Kidney (tissue), 22 donors: ENCODE measurements around the gene KIF16B. TPM values are rescaled to one million over a fixed set of nuclear protein-coding genes. Genes with fewer than 3 reads are reported as not detected.

ENCODE experiments used
- DNase-seq, 5 donors: peaks; one replicate each; pipeline ENCODE4 v3.0.0-alpha.2; 2013 to 2020
- FAIRE-seq: peaks from 2 replicates; lab custom pipeline; 2012; peaks lifted over from hg19 to GRCh38; lab: Jason Lieb, UNC
- H3K27ac ChIP-seq, 2 donors: one replicate each; pipeline ENCODE4 v1.7.0; 2013; ENCODE audit warnings: low read depth in 2 of 2, low read length in 2 of 2, inconsistent platforms in 1 of 2
- H3K27me3 ChIP-seq: one replicate; pipeline ENCODE4 v1.7.1; 2013; ENCODE audit warnings: low read length, inconsistent platforms; ENCODE audit not compliant: control insufficient read depth, insufficient read depth
- H3K36me3 ChIP-seq, 3 donors: one replicate each; pipeline versions ENCODE4 v1.7.0 to v1.7.1; 2013; ENCODE audit warnings: low read length in 3 of 3, control low read depth in 1 of 3, inconsistent platforms in 1 of 3; ENCODE audit not compliant: insufficient read depth in 3 of 3, control insufficient read depth in 2 of 3
- H3K4me1 ChIP-seq, 3 donors: one replicate each; pipeline versions ENCODE4 v1.7.0 to v1.7.1; 2013; ENCODE audit warnings: low read length in 3 of 3, inconsistent platforms in 1 of 3, low read depth in 1 of 3; ENCODE audit not compliant: control insufficient read depth in 2 of 3, insufficient read depth in 2 of 3
- H3K4me3 ChIP-seq, 3 donors: one replicate each; pipeline versions ENCODE4 v1.7.0 to v1.8.1; 2013; ENCODE audit warnings: low read length in 3 of 3, control low read depth in 1 of 3, inconsistent platforms in 1 of 3
- H3K9ac ChIP-seq, 3 donors: one replicate each; pipeline versions ENCODE4 v1.7.0 to v1.7.1; 2013; ENCODE audit warnings: low read length in 3 of 3, control low read depth in 1 of 3, inconsistent platforms in 1 of 3
- H3K9me3 ChIP-seq, 3 donors: one replicate each; pipeline versions ENCODE4 v1.7.0 to v1.7.1; 2013; ENCODE audit warnings: low read length in 3 of 3, control low read depth in 1 of 3, inconsistent platforms in 1 of 3; ENCODE audit not compliant: control insufficient read depth in 2 of 3, insufficient read depth in 1 of 3
- CTCF ChIP-seq: IDR thresholded peaks from 3 replicates; pipeline ENCODE4 v1.5.1; 2012; ENCODE audit warnings: mild to moderate bottlenecking, moderate library complexity, borderline replicate concordance; ENCODE audit not compliant: insufficient read depth; ENCODE audit errors: extremely low read depth
- intact Hi-C: fragments of 100-400 bp; cut with DNase I; formaldehyde crosslinking; loops from one replicate; pipeline ENCODE4 v1.11.1; 2022
- long read RNA-seq, 10 donors: library from polyadenylated mRNA in 1 of 10; unstranded in 1 of 10; transcript quantifications; one replicate each; pipeline ENCODE4 v2.0.0 and lab custom pipeline, GENCODE V29; 2021 to 2026
- polyA plus RNA-seq: library from polyadenylated mRNA; stranded (reverse); fragments of 350-450 nt; fragmentation: Illumina TruSeq; extraction: RNeasy Lipid Tissue Mini Kit (QIAGEN cat#74804); gene quantifications from one replicate; pipeline ENCODE4 v1.2.3, GENCODE V29; 2014; ENCODE audit warnings: low read depth, low replicate concordance; ENCODE audit not compliant: insufficient read depth
- total RNA-seq: library from RNA; stranded (reverse); fragmentation: NEBNext Ultra II Directional; extraction: Animal tissue kit (Norgen Biotek cat#: 25700); gene quantifications from one replicate; pipeline ENCODE4 v1.2.1, GENCODE V29; 2021
- donor health status: control.
- donor health status: control.
- donor health status: control.
- donor health status: control.
- donor health status: control.
- donor health status: DM: yes; HTN: yes; CAD: no.
- donor health status: Normal renal cell carcinoma (clear cell type).

The KIF16B gene, protein sequence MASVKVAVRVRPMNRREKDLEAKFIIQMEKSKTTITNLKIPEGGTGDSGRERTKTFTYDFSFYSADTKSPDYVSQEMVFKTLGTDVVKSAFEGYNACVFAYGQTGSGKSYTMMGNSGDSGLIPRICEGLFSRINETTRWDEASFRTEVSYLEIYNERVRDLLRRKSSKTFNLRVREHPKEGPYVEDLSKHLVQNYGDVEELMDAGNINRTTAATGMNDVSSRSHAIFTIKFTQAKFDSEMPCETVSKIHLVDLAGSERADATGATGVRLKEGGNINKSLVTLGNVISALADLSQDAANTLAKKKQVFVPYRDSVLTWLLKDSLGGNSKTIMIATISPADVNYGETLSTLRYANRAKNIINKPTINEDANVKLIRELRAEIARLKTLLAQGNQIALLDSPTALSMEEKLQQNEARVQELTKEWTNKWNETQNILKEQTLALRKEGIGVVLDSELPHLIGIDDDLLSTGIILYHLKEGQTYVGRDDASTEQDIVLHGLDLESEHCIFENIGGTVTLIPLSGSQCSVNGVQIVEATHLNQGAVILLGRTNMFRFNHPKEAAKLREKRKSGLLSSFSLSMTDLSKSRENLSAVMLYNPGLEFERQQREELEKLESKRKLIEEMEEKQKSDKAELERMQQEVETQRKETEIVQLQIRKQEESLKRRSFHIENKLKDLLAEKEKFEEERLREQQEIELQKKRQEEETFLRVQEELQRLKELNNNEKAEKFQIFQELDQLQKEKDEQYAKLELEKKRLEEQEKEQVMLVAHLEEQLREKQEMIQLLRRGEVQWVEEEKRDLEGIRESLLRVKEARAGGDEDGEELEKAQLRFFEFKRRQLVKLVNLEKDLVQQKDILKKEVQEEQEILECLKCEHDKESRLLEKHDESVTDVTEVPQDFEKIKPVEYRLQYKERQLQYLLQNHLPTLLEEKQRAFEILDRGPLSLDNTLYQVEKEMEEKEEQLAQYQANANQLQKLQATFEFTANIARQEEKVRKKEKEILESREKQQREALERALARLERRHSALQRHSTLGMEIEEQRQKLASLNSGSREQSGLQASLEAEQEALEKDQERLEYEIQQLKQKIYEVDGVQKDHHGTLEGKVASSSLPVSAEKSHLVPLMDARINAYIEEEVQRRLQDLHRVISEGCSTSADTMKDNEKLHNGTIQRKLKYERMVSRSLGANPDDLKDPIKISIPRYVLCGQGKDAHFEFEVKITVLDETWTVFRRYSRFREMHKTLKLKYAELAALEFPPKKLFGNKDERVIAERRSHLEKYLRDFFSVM (N-terminal part only)
- total RNA-seq (19.7 TPM), polyA plus RNA-seq (15.0 TPM)
- long read RNA-seq, donor 1, result 0 reads
- long read RNA-seq, donor 2, result 0 reads
- long read RNA-seq, donor 3, result 0 reads
- long read RNA-seq, donor 4, result 0 reads
- long read RNA-seq, donor 5, result 0 reads
- long read RNA-seq, donor 6, result 0 reads
- long read RNA-seq, donor 7, partial matches to known transcripts, result 16 of 19 reads
- long read RNA-seq, donor 7, other reads (novel, unspliced or antisense), result 3 of 19 reads
- long read RNA-seq, donor 8, result 0 reads
- long read RNA-seq, donor 9, result 0 reads
- long read RNA-seq, donor 10, result 0 reads

GRCh38 chr20:16573001-16573965, at the start of gene KIF16B:
TSS of gene KIF16B (minus strand) at chr20:16573448. CDS start at chr20:16573275, 173 bp downstream.
- Histone ChIP-seq H3K9me3 (no peaks in the 10 kb centered on the region), H3K9ac (peak within 1 kb of the TSS; percentile 35 to 90 (median 74)), H3K4me3 (peak within 1 kb of the TSS; percentile 62 to 90 (median 86)), H3K27me3 (no peaks in the 10 kb centered on the region), H3K36me3 (no peaks in the 10 kb centered on the region), H3K27ac (peak within 1 kb of the TSS; percentile 78 to 83), H3K4me1 (peaks cover 0 to 31% (median 17%) of the 10 kb centered on the region in 3 donors)
- intact Hi-C loops, result no loop called here
- peak; percentile 9 for TF ChIP-seq CTCF
- peak; percentile 95 to 97 (median 95) for DNase-seq
- FAIRE-seq, result no peak

DNA sequence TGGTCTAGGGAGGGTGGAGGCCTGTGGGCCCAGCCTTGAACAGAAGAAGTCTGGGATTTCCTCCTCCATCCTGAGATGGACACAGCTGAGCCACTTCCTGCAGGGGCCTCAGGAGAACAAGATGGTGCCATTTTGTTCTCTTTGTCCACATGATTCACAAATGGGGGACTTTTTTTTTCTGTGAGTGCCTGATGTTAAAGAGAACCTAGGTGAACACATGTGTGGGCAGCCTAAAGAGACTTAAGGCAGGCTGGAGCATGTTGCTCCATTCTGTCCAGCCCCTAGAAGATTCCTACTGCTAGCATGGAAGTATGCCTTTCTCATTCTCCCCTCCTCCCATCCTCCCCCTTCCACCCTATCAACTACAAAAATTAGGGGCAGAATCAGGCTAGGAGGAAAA, 49.3 kb upstream of the KIF16B start:
- no peak for TF ChIP-seq CTCF
- H3K27me3 ChIP-seq, result no peaks in the 10 kb centered on the region
- intact Hi-C loops, result loop anchor here (10.0 kb wide), 1 partner anchor 108 kb away; no protein-coding TSS in a partner anchor
- H3K9ac ChIP-seq, result no peak overlapping the region
- no peak overlapping the region for H3K27ac ChIP-seq
- FAIRE-seq (no peak), DNase-seq (no peak)
- no peak overlapping the region for H3K4me3 ChIP-seq
- H3K9me3 ChIP-seq, result no peaks in the 10 kb centered on the region
- H3K36me3 ChIP-seq, result no peaks in the 10 kb centered on the region
- no peaks in the 10 kb centered on the region for H3K4me1 ChIP-seq
